Keratinocyte (primary cell): ENCODE results near the gene ECI1. TPM values are rescaled to one million over a fixed set of nuclear protein-coding genes. Genes with fewer than 3 reads are reported as not detected.
A peak's percentile ranks its signal among the peaks of the same experiment; 100 is the strongest.

ENCODE experiments used
- DNase-seq: peaks from one replicate; pipeline ENCODE4 v3.0.0-alpha.2; 2011; ENCODE audit warnings: low read depth, missing footprints, low spot score
- FAIRE-seq: peaks from 2 replicates; lab custom pipeline; 2011; peaks lifted over from hg19 to GRCh38; lab: Jason Lieb, UNC
- H2AFZ ChIP-seq: 2 replicates; pipeline ENCODE4 v1.6.0; 2012; ENCODE audit warnings: low read length, control low read depth, inconsistent platforms; ENCODE audit not compliant: control insufficient read depth
- H3K27ac ChIP-seq: 2 replicates; pipeline ENCODE4 v1.5.1; 2011; ENCODE audit warnings: low read length; ENCODE audit not compliant: control insufficient read depth, insufficient read depth
- H3K27me3 ChIP-seq: 3 replicates; pipeline ENCODE4 v1.6.0; 2011; ENCODE audit warnings: low read length; ENCODE audit not compliant: control insufficient read depth, insufficient read depth; ENCODE audit errors: extremely low read depth
- H3K36me3 ChIP-seq, 2 experiments: 2 replicates in 1 of 2; 3 replicates in 1 of 2; pipeline ENCODE4 v1.5.1; 2011; ENCODE audit warnings: low read length in 2 of 2, mild to moderate bottlenecking in 1 of 2; ENCODE audit not compliant: control insufficient read depth in 2 of 2, insufficient read depth in 2 of 2; ENCODE audit errors: extremely low read depth in 1 of 2
- H3K4me1 ChIP-seq: 3 replicates; pipeline ENCODE4 v1.5.1; 2011; ENCODE audit warnings: low read length; ENCODE audit not compliant: control insufficient read depth, insufficient read depth; ENCODE audit errors: extremely low read depth
- H3K4me2 ChIP-seq: 3 replicates; pipeline ENCODE4 v1.6.0; 2011; ENCODE audit warnings: low read depth, low read length; ENCODE audit not compliant: control insufficient read depth, insufficient read depth; ENCODE audit errors: extremely low read depth
- H3K4me3 ChIP-seq, 3 experiments: fragments of 200-600 bp in 1 of 3; sonication (generic) in 1 of 3; 2 replicates in 2 of 3; 3 replicates in 1 of 3; pipeline ENCODE4 v1.5.1; 2011 to 2016; ENCODE audit warnings: low read length in 3 of 3, mild to moderate bottlenecking in 3 of 3, control low read depth in 2 of 3, inconsistent platforms in 1 of 3, low read depth in 1 of 3, mixed read lengths in 1 of 3, mixed run types in 1 of 3, moderate library complexity in 1 of 3; ENCODE audit not compliant: control insufficient read depth in 2 of 3, insufficient read depth in 2 of 3; ENCODE audit errors: extremely low read depth in 1 of 3
- H3K79me2 ChIP-seq: 2 replicates; pipeline ENCODE4 v1.6.0; 2012; ENCODE audit warnings: low read length; ENCODE audit not compliant: control insufficient read depth, insufficient read depth
- H3K9ac ChIP-seq: 3 replicates; pipeline ENCODE4 v1.6.0; 2011; ENCODE audit warnings: low read length; ENCODE audit not compliant: control insufficient read depth, insufficient read depth; ENCODE audit errors: extremely low read depth
- H3K9me1 ChIP-seq: 3 replicates; pipeline ENCODE4 v1.6.0; 2011; ENCODE audit warnings: low read length; ENCODE audit not compliant: control insufficient read depth, insufficient read depth; ENCODE audit errors: extremely low read depth
- H3K9me3 ChIP-seq: 2 replicates; pipeline ENCODE4 v1.5.1; 2012; ENCODE audit warnings: low read depth, low read length; ENCODE audit not compliant: control insufficient read depth
- H4K20me1 ChIP-seq: 3 replicates; pipeline ENCODE4 v1.6.0; 2011; ENCODE audit warnings: low read length; ENCODE audit not compliant: control insufficient read depth, insufficient read depth; ENCODE audit errors: extremely low read depth
- CTCF ChIP-seq, 3 experiments: IDR thresholded peaks in 1 of 3; conservative IDR thresholded peaks in 1 of 3; optimal IDR thresholded peaks in 1 of 3; 2 replicates in 2 of 3; 3 replicates in 1 of 3; pipeline versions ENCODE3 to v1.5.1; 2011; ENCODE audit warnings: low read length in 3 of 3, mild to moderate bottlenecking in 3 of 3, moderate library complexity in 2 of 3, control low read depth in 1 of 3, inconsistent platforms in 1 of 3; ENCODE audit not compliant: insufficient read depth in 2 of 3; ENCODE audit errors: extremely low read depth in 1 of 3
- EZH2 ChIP-seq: IDR thresholded peaks from one replicate; pipeline ENCODE4 v1.6.1; 2012; ENCODE audit warnings: inconsistent platforms, mild to moderate bottlenecking, low read length, moderate library complexity
- dilution Hi-C: fragments of 300-500 bp; cut with MboI; formaldehyde crosslinking; loops from one replicate; pipeline ENCODE4 v1.7.0; 2020; ENCODE audit warnings: low sequenced_read_pairs; ENCODE audit not compliant: extremely low pct_ligation_motif_present
- polyA plus RNA-seq, 5 experiments: library from polyadenylated mRNA; depleted of rRNA in 3 of 5; stranded (reverse) in 3 of 5; stranded (forward) in 1 of 5; unstranded in 1 of 5; fragments of >200 nt; gene quantifications; 1 replicate in 1 of 5; 2 replicates in 3 of 5; 3 replicates in 1 of 5; pipeline versions ENCODE4 v1.2.1 to v1.2.3, GENCODE V29; 2011 to 2012; ENCODE audit warnings: missing spikeins in 2 of 5, low read depth in 1 of 5, low replicate concordance in 1 of 5

ECI1 gene
- polyA plus RNA-seq, 1 donor (not counting 4 experiments of a cell fraction or from before 2014, with no cell fraction given) = 19.7 TPM

- H3K9me1 ChIP-seq = no peaks in the 10 kb centered on the region
- peak overlapping the region; percentile 41 for H3K4me2 ChIP-seq
- H3K9me3 ChIP-seq = no peaks in the 10 kb centered on the region
- peaks cover 4% of the 10 kb centered on the region for H3K4me1 ChIP-seq
- H3K36me3 ChIP-seq = no peaks in the 10 kb centered on the region
- H3K27ac ChIP-seq = no peak overlapping the region
- H4K20me1 ChIP-seq = no peaks in the 10 kb centered on the region
- H3K79me2 ChIP-seq = no peaks in the 10 kb centered on the region
- no peak overlapping the region for H3K9ac ChIP-seq
- peak overlapping the region; percentile 62 for H2AFZ ChIP-seq
- FAIRE-seq (no peak), DNase-seq (no peak)
- dilution Hi-C loops = no loop called here
- no peak overlapping the region for H3K4me3 ChIP-seq
- H3K27me3 ChIP-seq = peaks cover 4% of the 10 kb centered on the region
- no peak for TF ChIP-seq CTCF (optimal IDR thresholded peaks at IDR 0.05 in 1 of 3, IDR thresholded peaks at IDR 0.05 in 1 of 3, conservative IDR thresholded peaks at IDR 0.05 in 1 of 3; ENCODE audit: extremely low read depth in 1 of 3, insufficient read depth in 2 of 3, low read length in 3 of 3)
- TF ChIP-seq EZH2 = no peak
Measured at GRCh38 chr16:2284001-2284770, 32.8 kb upstream of the ECI1 start.

GRCh38 chr16:2282866-2283555 lies 31.6 kb upstream of the ECI1 start:
- Histone ChIP-seq H3K4me1 (peaks cover 4% of the 10 kb centered on the region), H3K79me2 (no peaks in the 10 kb centered on the region), H3K9me1 (no peaks in the 10 kb centered on the region), H2AFZ (no peak overlapping the region), H3K4me2 (no peak overlapping the region), H3K27ac (no peak overlapping the region), H3K9me3 (no peaks in the 10 kb centered on the region), H3K36me3 (no peaks in the 10 kb centered on the region), H3K4me3 (no peak overlapping the region), H4K20me1 (no peaks in the 10 kb centered on the region), H3K9ac (no peak overlapping the region), H3K27me3 (peaks cover 4% of the 10 kb centered on the region)
- TF ChIP-seq CTCF (optimal IDR thresholded peaks at IDR 0.05 in 1 of 3, IDR thresholded peaks at IDR 0.05 in 1 of 3, conservative IDR thresholded peaks at IDR 0.05 in 1 of 3; ENCODE audit: extremely low read depth in 1 of 3, insufficient read depth in 2 of 3, low read length in 3 of 3) = no peak
- TF ChIP-seq EZH2 = no peak
- DNase-seq (no peak), FAIRE-seq (no peak)
- dilution Hi-C loops = no loop called here
